ENCODE results near the gene AK4.
"Not testable (repeated sequence)": the region's sequence is repeated elsewhere in the genome, so short reads cannot be mapped to it uniquely, and the experiment has no call there.

AK4 gene

GRCh38 chr1:65151641-65152040, 3.6 kb downstream of the AK4 start:
- no peak for DNase-seq

GRCh38 chr1:65153635-65154034, 5.6 kb downstream of the AK4 start:
- DNase-seq: no peak

GRCh38 chr1:65156910-65157545, 9.0 kb downstream of the AK4 start:
- no peak for DNase-seq

- no peak for DNase-seq
Measured at GRCh38 chr1:65157546-65157941, 9.5 kb downstream of the AK4 start.

GRCh38 chr1:65159291-65159688, 11.3 kb downstream of the AK4 start:
- not testable (repeated sequence) for DNase-seq

- no peak for DNase-seq
Measured at GRCh38 chr1:65159801-65160523, 12.0 kb downstream of the AK4 start.

GRCh38 chr1:65163201-65163805, 15.3 kb downstream of the AK4 start:
- no peak for DNase-seq

GRCh38 chr1:65164101-65164500, 16.1 kb downstream of the AK4 start:
- DNase-seq: not testable (repeated sequence)

GRCh38 chr1:65164633-65165032, 16.6 kb downstream of the AK4 start:
- DNase-seq: no peak

- peak; percentile 12 for DNase-seq
Measured at GRCh38 chr1:65165269-65165993, 17.4 kb downstream of the AK4 start.

GRCh38 chr1:65166572-65167305, 18.7 kb downstream of the AK4 start:
- DNase-seq: no peak

- no peak for DNase-seq
Measured at GRCh38 chr1:65167586-65168242, 19.7 kb downstream of the AK4 start.

GRCh38 chr1:65168867-65169266, 20.9 kb downstream of the AK4 start:
- DNase-seq: no peak

- DNase-seq: no peak
Measured at GRCh38 chr1:65170511-65171142, 22.6 kb downstream of the AK4 start.

GRCh38 chr1:65172936-65173690, 25.1 kb downstream of the AK4 start:
- no peak for DNase-seq

GRCh38 chr1:65174585-65174984, 26.6 kb downstream of the AK4 start:
- no peak for DNase-seq

GRCh38 chr1:65175171-65176055, 27.4 kb downstream of the AK4 start:
- no peak for DNase-seq

GRCh38 chr1:65176056-65176450, 28.1 kb downstream of the AK4 start:
- DNase-seq: no peak

- no peak for DNase-seq
Measured at GRCh38 chr1:65176591-65176990, 28.6 kb downstream of the AK4 start.

GRCh38 chr1:65177457-65177856, 29.5 kb downstream of the AK4 start:
- DNase-seq: no peak
